Mesodermal cell (in vitro differentiated cells): ENCODE results near the gene CUL7.
"Not testable (repeated sequence)": the region's sequence is repeated elsewhere in the genome, so short reads cannot be mapped to it uniquely, and the experiment has no call there.

ENCODE experiments used
- H3K27ac ChIP-seq: 2 replicates; pipeline ENCODE4 v1.7.0; 2013; ENCODE audit warnings: mild to moderate bottlenecking, low read depth, low read length, moderate library complexity; ENCODE audit not compliant: severe bottlenecking
- H3K36me3 ChIP-seq: 2 replicates; pipeline ENCODE4 v1.7.1; 2013; ENCODE audit warnings: mild to moderate bottlenecking, low read length, moderate library complexity; ENCODE audit not compliant: control insufficient read depth, insufficient read depth
- H3K4me1 ChIP-seq: one replicate; pipeline ENCODE4 v1.7.1; 2013; ENCODE audit warnings: mild to moderate bottlenecking, low read length; ENCODE audit not compliant: insufficient read depth, control insufficient read depth, poor library complexity, severe bottlenecking
- H3K4me3 ChIP-seq: 2 replicates; pipeline ENCODE4 v1.7.0; 2013; ENCODE audit warnings: low read length, control low read depth, mild to moderate bottlenecking; ENCODE audit not compliant: insufficient read depth, poor library complexity, severe bottlenecking; ENCODE audit errors: extremely low read depth
- H3K9me3 ChIP-seq: 2 replicates; pipeline ENCODE4 v1.7.1; 2013; ENCODE audit warnings: mild to moderate bottlenecking, low read length, moderate library complexity; ENCODE audit not compliant: control insufficient read depth
- WGBS, 2 experiments: methylation state at CpG; one replicate each; pipeline ENCODE4 v1.1.5; 2013; ENCODE audit warnings: missing lambda C conversion rate in 2 of 2; ENCODE audit not compliant: insufficient coverage in 2 of 2; 5-methylcytosine and 5-hydroxymethylcytosine counted together

Gene CUL7

DNA sequence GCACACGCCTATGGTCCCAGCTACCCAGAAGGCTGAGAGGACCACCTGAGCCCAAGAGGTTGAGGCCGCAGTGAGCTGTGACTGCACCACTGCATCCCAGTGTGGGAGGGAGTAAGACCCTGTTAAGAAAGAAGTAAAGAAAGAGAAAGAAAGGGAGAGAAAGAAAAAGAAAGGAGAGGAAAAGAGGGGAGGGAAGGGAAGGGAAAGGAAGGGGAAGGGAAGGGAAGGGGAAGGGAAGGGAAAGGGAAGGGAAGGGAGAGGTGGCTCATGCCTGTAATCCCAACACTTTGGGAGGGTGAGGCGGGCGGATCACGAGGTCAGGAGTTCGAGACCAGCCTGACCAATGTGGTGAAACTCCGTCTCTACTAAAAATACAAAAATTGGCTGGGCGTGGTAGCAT is 12.2 kb downstream of the CUL7 start:
- H3K9me3 ChIP-seq, H3K4me1 ChIP-seq, H3K27ac ChIP-seq, H3K4me3 ChIP-seq: not testable (repeated sequence)
- H3K36me3 ChIP-seq, result peaks cover 91% of the 10 kb centered on the region
- 94 to 97% methylated on average over 5 of the region's 8 CpGs for WGBS, 2 experiments

DNA sequence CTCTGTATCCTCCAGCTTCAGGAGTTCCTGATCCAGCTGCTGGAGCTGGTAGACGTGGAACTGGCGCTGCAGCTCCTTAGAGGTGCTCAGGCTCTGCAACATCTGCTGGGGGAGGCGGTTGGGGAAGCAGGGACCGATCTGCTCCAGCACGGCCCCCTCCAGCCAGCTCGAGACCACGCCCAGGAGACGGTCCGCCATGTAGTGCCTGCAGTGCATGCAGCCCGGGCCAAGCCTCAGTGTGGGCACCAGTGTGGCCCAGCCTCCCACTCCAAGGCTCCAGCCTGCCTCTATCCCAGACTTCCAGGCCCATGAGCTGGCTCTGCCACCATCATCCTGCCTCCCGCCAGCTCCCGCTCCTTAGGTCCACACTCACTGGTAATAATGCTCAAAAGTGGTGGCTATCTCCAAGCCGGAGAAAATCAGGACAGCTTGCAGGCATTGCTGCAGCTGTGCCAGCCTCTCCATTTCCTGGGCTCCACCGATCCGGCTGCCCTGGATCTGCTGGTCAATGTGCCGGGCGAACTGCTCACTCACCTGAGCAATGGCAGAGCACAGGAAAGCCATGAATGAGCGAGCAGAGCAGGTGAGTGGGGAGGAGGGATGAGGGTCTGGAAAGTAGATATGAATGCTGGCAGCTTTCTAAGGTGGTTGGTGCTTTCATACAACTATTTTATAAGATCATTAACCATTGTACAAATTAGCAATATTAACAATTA is 13.0 kb downstream of the CUL7 start:
- WGBS, 2 experiments, result 91 to 95% methylated on average over 13 to 18 of the region's 18 CpGs
- Histone ChIP-seq H3K4me1 (no peaks in the 10 kb centered on the region), H3K9me3 (no peaks in the 10 kb centered on the region), H3K27ac (no peak overlapping the region), H3K4me3 (no peak overlapping the region), H3K36me3 (peaks cover 88% of the 10 kb centered on the region)

GRCh38 chr6:43038727-43039126 is 14.9 kb downstream of the CUL7 start:
- 95 to 97% methylated on average over 9 of the region's 9 CpGs for WGBS, 2 experiments
- H3K4me3 ChIP-seq, result no peak overlapping the region
- no peaks in the 10 kb centered on the region for H3K9me3 ChIP-seq
- H3K27ac ChIP-seq, result no peak overlapping the region
- H3K36me3 ChIP-seq, result peaks cover 88% of the 10 kb centered on the region
- no peaks in the 10 kb centered on the region for H3K4me1 ChIP-seq

- Histone ChIP-seq H3K4me3 (no peak overlapping the region), H3K9me3 (no peaks in the 10 kb centered on the region), H3K4me1 (no peaks in the 10 kb centered on the region), H3K27ac (no peak overlapping the region), H3K36me3 (peaks cover 87% of the 10 kb centered on the region)
- WGBS, 2 experiments, result 91 to 96% methylated on average over 8 to 9 of the region's 9 CpGs
These were observed 15.9 kb downstream of the CUL7 start for GRCh38 chr6:43037706-43038105.

DNA sequence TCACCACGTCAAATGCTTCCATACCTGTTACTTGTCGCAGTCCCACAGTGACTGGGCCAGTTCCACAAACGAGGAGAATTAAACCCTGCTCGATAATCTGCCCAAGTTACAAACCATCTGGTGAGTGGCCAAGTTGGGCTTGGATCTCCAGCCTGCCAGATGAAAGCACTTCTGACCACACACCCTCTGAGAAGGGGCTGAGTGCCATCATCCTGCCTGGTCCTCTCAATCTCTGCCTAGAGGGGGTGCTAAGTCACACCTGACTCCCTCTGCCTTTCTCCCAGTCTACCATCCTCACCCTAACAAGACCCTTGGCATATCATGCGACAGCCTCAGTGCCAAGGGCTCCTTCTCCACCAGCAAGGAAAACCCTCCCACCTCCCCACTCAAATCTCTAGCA is 16.5 kb downstream of the CUL7 start:
- H3K9me3 ChIP-seq, result no peaks in the 10 kb centered on the region
- H3K4me3 ChIP-seq, result no peak overlapping the region
- WGBS, 2 experiments, result 75 to 84% methylated on average over 4 to 5 of the region's 5 CpGs
- H3K4me1 ChIP-seq, result no peaks in the 10 kb centered on the region
- peaks cover 87% of the 10 kb centered on the region for H3K36me3 ChIP-seq
- H3K27ac ChIP-seq, result no peak overlapping the region

DNA sequence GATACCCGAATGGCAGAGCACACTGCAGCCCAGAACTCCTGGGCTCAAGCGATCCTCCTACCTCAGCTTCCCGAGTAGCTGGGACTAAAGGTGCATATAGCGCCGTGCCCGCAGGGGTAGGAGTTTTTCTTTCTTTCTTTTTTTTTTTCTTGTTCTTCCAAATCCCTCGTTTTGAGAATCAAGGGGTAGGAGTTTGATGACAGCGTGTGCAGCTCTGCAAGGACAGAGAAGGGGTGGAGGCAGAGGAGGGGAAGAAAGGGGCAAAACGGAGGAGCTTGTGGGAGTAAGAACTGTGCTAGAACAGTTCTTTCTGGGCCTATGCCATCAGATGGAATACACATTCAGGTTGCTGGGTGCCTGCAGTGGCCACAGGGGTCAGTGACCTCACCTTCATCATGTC is 16.9 kb downstream of the CUL7 start:
- peaks cover 85% of the 10 kb centered on the region for H3K36me3 ChIP-seq
- H3K4me1 ChIP-seq, result no peaks in the 10 kb centered on the region
- 100% methylated on average over 3 to 4 of the region's 9 CpGs for WGBS, 2 experiments
- no peak overlapping the region for H3K27ac ChIP-seq
- no peak overlapping the region for H3K4me3 ChIP-seq
- no peaks in the 10 kb centered on the region for H3K9me3 ChIP-seq

DNA sequence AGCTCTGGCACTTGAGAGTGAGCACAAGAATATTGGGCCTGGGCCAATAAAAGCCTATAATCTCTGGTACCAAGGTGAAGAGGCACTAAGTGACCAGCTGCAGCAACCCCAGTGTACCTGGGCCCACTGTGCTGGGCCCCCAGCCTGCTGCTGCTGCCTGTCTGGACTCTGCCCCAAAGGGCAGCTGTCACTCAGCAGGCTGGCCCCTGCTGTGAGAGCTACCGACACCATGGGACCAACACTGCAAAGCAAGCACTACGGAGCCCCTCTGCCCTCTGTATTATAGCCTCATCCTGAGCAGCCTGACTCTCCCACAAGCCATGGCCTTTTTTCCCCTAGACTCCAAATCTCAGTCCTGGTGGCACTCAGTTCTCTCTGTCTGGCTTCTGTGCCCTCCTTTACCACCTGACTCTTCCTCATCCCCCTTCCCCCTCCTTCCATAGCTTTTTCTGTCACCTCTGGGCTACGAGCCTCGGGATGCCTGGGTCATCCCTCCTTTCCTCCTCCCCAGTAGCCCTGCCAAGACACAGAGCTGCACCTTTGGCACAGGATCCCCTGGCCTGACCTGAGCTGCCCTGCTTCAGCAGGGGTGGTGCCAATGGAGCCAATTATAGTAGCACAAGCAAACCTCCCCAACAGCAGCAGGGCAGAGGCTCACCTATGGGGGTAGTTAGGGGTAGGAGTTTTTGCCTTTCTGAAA is 18.0 kb downstream of the CUL7 start:
- Histone ChIP-seq H3K4me3 (no peak overlapping the region), H3K4me1 (no peaks in the 10 kb centered on the region), H3K9me3 (no peaks in the 10 kb centered on the region), H3K27ac (no peak overlapping the region), H3K36me3 (peaks cover 83% of the 10 kb centered on the region)
- 84 to 89% methylated on average over 4 of the region's 4 CpGs for WGBS, 2 experiments

DNA sequence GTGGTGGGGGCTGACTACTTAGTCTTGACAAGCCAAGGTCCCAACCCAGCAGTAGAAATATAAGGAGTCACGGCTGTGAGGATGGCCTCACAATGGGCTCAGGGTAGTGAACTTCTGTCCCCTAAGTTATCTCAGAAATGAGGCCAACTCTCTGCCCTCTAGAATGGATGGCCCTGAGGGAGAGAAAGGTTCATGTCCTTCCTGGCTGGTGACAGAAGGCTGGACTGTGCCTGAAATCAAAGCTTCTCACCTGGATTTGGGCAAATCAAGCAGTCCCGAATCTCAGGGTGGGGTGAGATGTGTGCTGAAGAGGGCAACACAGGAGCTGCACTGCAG is 19.5 kb downstream of the CUL7 start:
- Histone ChIP-seq H3K4me1 (no peaks in the 10 kb centered on the region), H3K36me3 (peaks cover 84% of the 10 kb centered on the region)
- 80 to 94% methylated on average over 2 of the region's 2 CpGs for WGBS, 2 experiments

GRCh38 chr6:43033496-43034189 is 20.0 kb downstream of the CUL7 start:
- Histone ChIP-seq H3K27ac (no peak overlapping the region), H3K36me3 (peaks cover 84% of the 10 kb centered on the region), H3K9me3 (no peaks in the 10 kb centered on the region), H3K4me1 (no peaks in the 10 kb centered on the region), H3K4me3 (no peak overlapping the region)
- 100% methylated on average over 1 of the region's 2 CpGs; no CpG with 5 or more reads in 1 of the 2 experiments for WGBS, 2 experiments

More for the DNA sequence above, 19.5 kb downstream of the CUL7 start:
- Histone ChIP-seq H3K9me3 (no peaks in the 10 kb centered on the region), H3K27ac (no peak overlapping the region), H3K4me3 (no peak overlapping the region)

DNA sequence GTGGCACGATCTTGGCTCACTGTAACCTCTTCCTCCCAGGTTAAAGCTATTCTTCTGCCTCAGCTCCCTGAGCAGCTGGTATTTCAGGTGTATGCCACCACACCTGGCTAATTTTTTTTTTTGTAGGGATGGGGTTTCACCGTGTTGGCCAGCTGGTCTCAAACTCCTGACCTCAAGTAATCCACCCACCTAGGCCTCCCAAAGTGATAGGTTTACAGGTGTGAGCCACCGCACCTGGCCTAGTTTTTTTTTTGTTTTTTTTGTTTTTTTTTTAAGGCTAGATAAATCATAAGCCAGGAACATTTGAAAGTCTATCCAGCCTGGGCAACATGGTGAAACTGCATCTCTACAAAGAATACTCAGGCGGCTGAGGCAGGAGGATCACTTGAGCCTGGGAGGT is 21.3 kb downstream of the CUL7 start:
- Histone ChIP-seq H3K4me1 (no peaks in the 10 kb centered on the region), H3K36me3 (peaks cover 83% of the 10 kb centered on the region), H3K9me3 (no peaks in the 10 kb centered on the region), H3K27ac (no peak overlapping the region), H3K4me3 (no peak overlapping the region)
- 91 to 100% methylated on average over 2 of the region's 4 CpGs for WGBS, 2 experiments

GRCh38 chr6:43029120-43029519 is 24.5 kb downstream of the CUL7 start:
- 94 to 96% methylated on average over 9 of the region's 9 CpGs for WGBS, 2 experiments
- H3K27ac ChIP-seq, result no peak overlapping the region
- H3K4me3 ChIP-seq, result no peak overlapping the region
- peaks cover 90% of the 10 kb centered on the region for H3K36me3 ChIP-seq
- no peaks in the 10 kb centered on the region for H3K4me1 ChIP-seq
- no peaks in the 10 kb centered on the region for H3K9me3 ChIP-seq
